Measurements from ENCODE around the gene CDC42BPG.

The CDC42BPG gene

GRCh38 chr11:64879244-64879900 is 34.9 kb upstream of the CDC42BPG start:
- CTCF ChIA-PET, result interaction anchor here (0.6 to 1.4 kb wide), 5 partner anchors 9 to 449 kb away, joined by 3 to 4 read pairs (median 3); partner anchors contain the start of gene ARL2
- POLR2A ChIA-PET (ENCODE audit: low non-redundant PET), result interaction anchor here (0.6 kb wide), 1 partner anchor 33 kb away, joined by 3 read pairs; no protein-coding TSS in a partner anchor
- TF ChIP-seq, protein P1, sequence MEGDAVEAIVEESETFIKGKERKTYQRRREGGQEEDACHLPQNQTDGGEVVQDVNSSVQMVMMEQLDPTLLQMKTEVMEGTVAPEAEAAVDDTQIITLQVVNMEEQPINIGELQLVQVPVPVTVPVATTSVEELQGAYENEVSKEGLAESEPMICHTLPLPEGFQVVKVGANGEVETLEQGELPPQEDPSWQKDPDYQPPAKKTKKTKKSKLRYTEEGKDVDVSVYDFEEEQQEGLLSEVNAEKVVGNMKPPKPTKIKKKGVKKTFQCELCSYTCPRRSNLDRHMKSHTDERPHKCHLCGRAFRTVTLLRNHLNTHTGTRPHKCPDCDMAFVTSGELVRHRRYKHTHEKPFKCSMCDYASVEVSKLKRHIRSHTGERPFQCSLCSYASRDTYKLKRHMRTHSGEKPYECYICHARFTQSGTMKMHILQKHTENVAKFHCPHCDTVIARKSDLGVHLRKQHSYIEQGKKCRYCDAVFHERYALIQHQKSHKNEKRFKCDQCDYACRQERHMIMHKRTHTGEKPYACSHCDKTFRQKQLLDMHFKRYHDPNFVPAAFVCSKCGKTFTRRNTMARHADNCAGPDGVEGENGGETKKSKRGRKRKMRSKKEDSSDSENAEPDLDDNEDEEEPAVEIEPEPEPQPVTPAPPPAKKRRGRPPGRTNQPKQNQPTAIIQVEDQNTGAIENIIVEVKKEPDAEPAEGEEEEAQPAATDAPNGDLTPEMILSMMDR (conservative IDR thresholded peaks at IDR 0.05; ENCODE audit: low read depth), result no peak
- peak overlapping the region; percentile 86 for H3K27ac ChIP-seq
- DNase-seq (ENCODE audit: low spot score), result no peak

DNA sequence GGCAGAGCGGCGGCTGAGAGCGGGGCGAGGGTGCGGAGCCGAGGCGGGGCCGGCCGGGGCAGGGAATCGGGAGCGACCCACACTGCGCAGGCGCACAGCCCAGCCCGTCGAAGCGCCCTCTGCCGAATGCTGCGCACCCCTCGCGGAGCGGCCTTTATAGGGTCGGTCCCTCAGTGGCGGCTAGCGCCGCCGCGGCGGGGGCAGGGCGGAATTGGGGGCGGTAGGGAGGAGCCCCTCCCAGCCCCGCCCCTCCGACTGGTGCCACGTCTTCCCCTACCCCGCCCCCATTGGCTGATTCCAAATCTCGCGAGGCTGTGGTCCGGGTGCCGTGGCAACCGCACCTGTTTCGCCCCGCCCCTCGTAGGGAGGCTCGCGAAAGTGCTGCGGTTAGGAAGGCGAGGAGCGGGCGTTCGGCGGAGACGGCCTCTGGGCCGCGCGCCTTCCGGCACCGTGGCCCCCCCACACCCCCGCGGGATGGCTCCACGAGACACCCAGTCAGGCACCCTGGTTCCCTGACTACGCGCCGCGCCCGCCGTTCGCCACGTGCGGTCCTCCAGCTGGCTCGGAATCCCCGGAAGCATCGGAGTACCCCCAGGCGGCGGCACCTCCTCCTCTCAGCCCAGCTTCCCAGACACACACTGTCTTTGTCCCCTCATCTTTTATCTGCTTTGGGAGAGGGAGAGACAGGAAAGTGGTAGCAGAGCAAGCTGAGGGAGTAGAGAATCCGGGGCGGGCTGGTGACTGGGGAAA is 34.2 kb upstream of the CDC42BPG start, which contains the start of gene EHD1:
TSS of gene EHD1 (minus strand) at position 128 of the 750 bp plus-strand sequence. CDS start 157 bp downstream, outside the sequence.
- ChIA-PET CTCF (interaction anchor here (0.6 to 1.8 kb wide), 12 partner anchors 9 to 450 kb away, joined by 3 to 6 read pairs (median 3); partner anchors contain the start of genes ARL2 and CAPN1), POLR2A (ENCODE audit: low non-redundant PET) (interaction anchor here (0.6 to 2.0 kb wide), 2 partner anchors 31 to 33 kb away, joined by 3 to 6 read pairs; no protein-coding TSS in a partner anchor)
- peak; percentile 99 for DNase-seq (ENCODE audit: low spot score)
- peak within 1 kb of the TSS; percentile 86 for H3K27ac ChIP-seq
- TF ChIP-seq, protein P1 (conservative IDR thresholded peaks at IDR 0.05; ENCODE audit: low read depth), result peak; percentile 69

DNA sequence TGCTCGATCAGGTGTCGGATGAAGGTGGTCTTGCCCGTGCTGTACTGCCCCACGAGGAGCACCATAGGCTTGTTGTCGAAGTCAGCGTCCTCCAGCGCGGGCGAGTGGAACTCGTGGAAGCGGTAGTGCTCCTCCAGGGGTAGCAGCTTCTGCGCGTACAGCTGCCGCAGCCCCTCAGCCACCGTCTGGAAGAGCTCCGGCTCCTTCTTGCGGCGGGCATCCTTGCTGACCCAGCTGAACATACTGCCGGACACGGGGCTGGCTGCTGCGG is 33.7 kb upstream of the CDC42BPG start:
- peak overlapping the region; percentile 86 for H3K27ac ChIP-seq
- DNase-seq (ENCODE audit: low spot score), result no peak
- TF ChIP-seq, protein P1 (conservative IDR thresholded peaks at IDR 0.05; ENCODE audit: low read depth), result no peak
- ChIA-PET POLR2A (ENCODE audit: low non-redundant PET) (interaction anchor here (2.0 to 2.5 kb wide), 2 partner anchors 24 to 31 kb away, joined by 6 to 7 read pairs; no protein-coding TSS in a partner anchor), CTCF (interaction anchor here (0.7 to 1.8 kb wide), 11 partner anchors 10 to 303 kb away, joined by 3 to 6 read pairs (median 4); partner anchors contain the start of genes ARL2 and CAPN1)

DNA sequence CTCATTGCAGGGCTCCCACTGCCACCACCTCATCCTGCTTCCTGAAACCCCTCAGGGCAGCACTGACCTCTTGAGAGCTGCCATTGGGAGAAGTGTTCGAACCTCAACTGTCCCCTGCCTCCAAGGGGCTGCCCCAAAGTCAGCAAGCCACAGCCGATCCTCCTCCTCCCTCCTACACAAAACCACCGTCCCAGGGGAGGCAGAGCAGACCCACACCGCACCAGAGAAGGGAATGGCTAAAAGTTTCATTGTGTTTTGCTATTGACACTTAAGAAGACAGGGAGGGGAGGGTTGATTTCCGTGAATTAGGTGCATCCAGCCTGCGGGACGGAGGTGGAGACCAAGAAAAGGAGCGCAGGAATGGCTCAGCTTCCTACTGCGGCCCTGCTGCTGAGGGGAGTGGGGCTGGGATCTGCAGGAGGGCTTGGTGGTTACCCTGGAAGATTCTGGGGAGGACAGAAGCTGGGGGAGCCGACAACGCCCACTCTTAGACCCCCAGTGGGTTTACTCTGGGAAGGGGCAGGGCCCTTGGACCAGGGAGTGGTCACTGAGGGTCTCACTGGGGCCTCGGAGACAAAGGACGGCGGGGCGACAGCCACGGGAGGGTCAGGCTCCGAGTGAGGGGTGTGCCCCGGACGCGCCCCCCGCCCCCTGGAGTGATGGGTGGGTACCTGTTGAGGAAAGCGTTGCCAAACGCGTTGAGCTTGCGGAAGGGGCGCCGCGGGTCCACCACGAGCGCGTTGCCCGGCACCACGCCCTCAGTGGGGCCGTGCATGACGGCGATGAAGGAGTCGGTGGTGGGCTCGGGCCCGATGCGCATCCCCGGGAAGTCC is 33.2 kb upstream of the CDC42BPG start:
- peak overlapping the region; percentile 86 for H3K27ac ChIP-seq
- no peak for DNase-seq (ENCODE audit: low spot score)
- TF ChIP-seq, protein P1 (conservative IDR thresholded peaks at IDR 0.05; ENCODE audit: low read depth), result no peak
- POLR2A ChIA-PET (ENCODE audit: low non-redundant PET), result interaction anchor here (0.6 to 2.5 kb wide), 4 partner anchors 21 to 75 kb away, joined by 4 to 7 read pairs (median 5); partner anchors contain the start of gene MAP4K2
- CTCF ChIA-PET, result interaction anchor here (0.6 to 1.8 kb wide), 13 partner anchors 10 to 304 kb away, joined by 3 to 6 read pairs (median 4); partner anchors contain the start of genes ARL2 and CAPN1

- TF ChIP-seq, protein P1 (conservative IDR thresholded peaks at IDR 0.05; ENCODE audit: low read depth), result no peak
- ChIA-PET CTCF (interaction anchor here (0.8 to 1.8 kb wide), 6 partner anchors 11 to 136 kb away, joined by 3 to 6 read pairs (median 4); no protein-coding TSS in a partner anchor), POLR2A (ENCODE audit: low non-redundant PET) (interaction anchor here (1.3 to 2.5 kb wide), 3 partner anchors 20 to 29 kb away, joined by 4 to 7 read pairs (median 6); no protein-coding TSS in a partner anchor)
- peak overlapping the region; percentile 86 for H3K27ac ChIP-seq
- DNase-seq (ENCODE audit: low spot score), result peak; percentile 45
Observed at GRCh38 chr11:64876835-64877341, 32.4 kb upstream of the CDC42BPG start.
